Caco-2 (cell line): ENCODE results near the gene TSPAN18. TPM values are rescaled to one million over a fixed set of nuclear protein-coding genes. Genes with fewer than 3 reads are reported as not detected.
A peak's percentile ranks its signal among the peaks of the same experiment; 100 is the strongest.

Source experiments
- BruUV-seq: library from RNA; stranded (reverse); fragments of 400-500 nt; replicated peaks from 2 replicates; lab custom pipeline; 2021; lab: Mats Ljungman, UMichigan
- CTCF ChIA-PET: fragments of 300-600 bp; sonication (Branson Sonifier 250); formaldehyde crosslinking; loops from one replicate; lab custom pipeline; 2022; ENCODE audit warnings: antibody characterized with exemption; lab: Charles Lee
- POLR2A ChIA-PET: fragments of 300-600 bp; sonication (Branson Sonifier 250); formaldehyde crosslinking; loops from one replicate; lab custom pipeline; 2022; ENCODE audit warnings: antibody characterized with exemption; lab: Charles Lee
- DNase-seq, 2 experiments: peaks; one replicate each; pipeline versions ENCODE4 v3.0.0 to v3.0.0-alpha.2; 2020 to 2022
- H3K27me3 ChIP-seq: replicated peaks from 2 replicates; pipeline ENCODE4 v1.6.0; 2011; ENCODE audit warnings: low read length; ENCODE audit not compliant: control insufficient read depth, insufficient read depth
- H3K36me3 ChIP-seq: 2 replicates; pipeline ENCODE4 v1.5.1; 2011; ENCODE audit warnings: low read length; ENCODE audit not compliant: control insufficient read depth, insufficient read depth
- H3K4me1 ChIP-seq: fragments of 250-450 bp; sonication (Bioruptor Pico); 2 replicates; pipeline ENCODE4 v1.5.1; 2020; ENCODE audit warnings: mild to moderate bottlenecking
- H3K4me3 ChIP-seq: 2 replicates; pipeline ENCODE4 v1.5.1; 2011; ENCODE audit warnings: low read depth, mild to moderate bottlenecking, control low read depth, low read length
- H3K9me3 ChIP-seq: fragments of 250-450 bp; sonication (Bioruptor Pico); 2 replicates; pipeline ENCODE4 v1.5.1; 2020; ENCODE audit warnings: mild to moderate bottlenecking, moderate library complexity
- H3K27ac Mint-ChIP-seq: one replicate; pipeline ENCODE4 v1.8.0; 2022; ENCODE audit warnings: mixed read lengths; ENCODE audit not compliant: unreplicated experiment
- H3K27me3 Mint-ChIP-seq: one replicate; pipeline ENCODE4 v1.8.0; 2022; ENCODE audit warnings: mixed read lengths; ENCODE audit not compliant: insufficient read depth, unreplicated experiment
- H3K36me3 Mint-ChIP-seq: one replicate; pipeline ENCODE4 v1.8.0; 2022; ENCODE audit warnings: mild to moderate bottlenecking, mixed read lengths; ENCODE audit not compliant: insufficient read depth, unreplicated experiment
- H3K4me1 Mint-ChIP-seq: one replicate; pipeline ENCODE4 v1.8.0; 2022; ENCODE audit warnings: low read depth, mixed read lengths; ENCODE audit not compliant: unreplicated experiment
- H3K4me3 Mint-ChIP-seq: one replicate; pipeline ENCODE4 v1.8.0; 2022; ENCODE audit warnings: mild to moderate bottlenecking, moderate library complexity, mixed read lengths; ENCODE audit not compliant: unreplicated experiment
- H3K9me3 Mint-ChIP-seq: one replicate; pipeline ENCODE4 v1.8.0; 2022; ENCODE audit warnings: mixed read lengths; ENCODE audit not compliant: unreplicated experiment
- CTCF ChIP-seq, 2 experiments: fragments of 200-600 bp in 1 of 2; IDR thresholded peaks; 1 replicate in 1 of 2; 2 replicates in 1 of 2; pipeline versions ENCODE4 v1.5.1 to v1.8.0; 2011 to 2022; ENCODE audit warnings: antibody characterized with exemption in 1 of 2, control low read depth in 1 of 2, inconsistent platforms in 1 of 2, low read depth in 1 of 2, low read length in 1 of 2, mild to moderate bottlenecking in 1 of 2, moderate library complexity in 1 of 2; ENCODE audit not compliant: insufficient read depth in 1 of 2, severe bottlenecking in 1 of 2, unreplicated experiment in 1 of 2
- intact Hi-C: fragments of 100-400 bp; cut with micrococcal nuclease; formaldehyde crosslinking; loops from one replicate; pipeline ENCODE4 v1.10.0; 2022; ENCODE audit not compliant: unreplicated experiment
- total RNA-seq: library from RNA; stranded (reverse); gene quantifications from 2 replicates; pipeline ENCODE4 v1.2.3, GENCODE V29; 2022

The TSPAN18 gene
- total RNA-seq, 1 experiment from 2014 or later: 7.4 TPM

DNA sequence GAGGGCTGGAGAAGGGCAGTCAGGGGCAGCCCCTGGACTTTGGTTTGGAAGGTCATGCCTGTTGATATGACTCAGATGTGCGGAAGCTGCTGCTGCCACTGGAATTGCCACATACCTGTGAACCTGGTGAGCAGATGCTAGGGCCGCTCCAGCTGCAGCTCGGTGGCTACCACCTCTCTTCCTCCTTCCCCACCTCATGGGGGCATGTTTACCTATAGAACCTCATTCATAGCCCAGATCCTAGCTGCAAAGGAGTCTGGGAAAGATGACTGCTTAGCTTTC lies 17.5 kb upstream of the TSPAN18 start:
- peaks cover 24% of the 10 kb centered on the region for H3K4me1 ChIP-seq
- no peaks in the 10 kb centered on the region for H3K27me3 ChIP-seq
- Mint-ChIP-seq H3K36me3 (no peaks in the 10 kb centered on the region), H3K27ac (peak overlapping the region; percentile 73), H3K27me3 (no peaks in the 10 kb centered on the region), H3K4me3 (no peak overlapping the region), H3K9me3 (peaks cover 11% of the 10 kb centered on the region), H3K4me1 (peaks cover 22% of the 10 kb centered on the region)
- no TSS peak for BruUV-seq
- H3K4me3 ChIP-seq: no peak overlapping the region
- ChIA-PET CTCF (no interaction called here), POLR2A (no interaction called here)
- TF ChIP-seq CTCF (IDR thresholded peaks at IDR 0.05; ENCODE audit: insufficient read depth in 1 of 2, low read depth in 1 of 2, low read length in 1 of 2, severe bottlenecking in 1 of 2, unreplicated experiment in 1 of 2): no peak
- peaks cover 5% of the 10 kb centered on the region for H3K9me3 ChIP-seq
- H3K36me3 ChIP-seq: no peaks in the 10 kb centered on the region
- intact Hi-C loops: loop anchor here (1.0 kb wide), 1 partner anchor 12 kb away; no protein-coding TSS in a partner anchor
- peak; percentile 62 to 82 for DNase-seq

DNA sequence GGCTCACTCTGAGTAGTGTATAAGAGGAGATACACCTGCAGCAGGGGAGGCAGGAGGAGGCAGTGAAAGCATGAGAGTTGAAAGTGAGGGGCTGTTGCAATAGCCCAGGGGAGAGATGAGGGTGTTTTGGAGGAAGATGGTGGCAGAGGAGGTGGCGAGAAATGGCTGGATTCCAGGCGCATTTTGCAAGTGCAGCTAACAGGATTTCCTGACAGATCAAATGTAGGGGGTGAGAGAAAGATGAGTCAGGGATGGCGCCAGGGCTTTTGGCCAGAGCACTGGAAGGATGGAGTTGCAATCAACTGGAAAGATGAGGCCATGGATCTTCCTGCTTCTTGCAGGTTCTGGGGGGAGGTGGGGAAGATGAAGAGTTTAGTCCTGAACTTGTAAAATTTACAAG lies 16.8 kb upstream of the TSPAN18 start:
- Mint-ChIP-seq H3K4me3 (no peak overlapping the region), H3K9me3 (peaks cover 11% of the 10 kb centered on the region), H3K4me1 (peaks cover 22% of the 10 kb centered on the region), H3K36me3 (no peaks in the 10 kb centered on the region), H3K27me3 (no peaks in the 10 kb centered on the region), H3K27ac (no peak overlapping the region)
- no TSS peak for BruUV-seq
- ChIA-PET CTCF (interaction anchor here (0.6 kb wide), 1 partner anchor 54 kb away, joined by 5 read pairs; no protein-coding TSS in a partner anchor), POLR2A (no interaction called here)
- intact Hi-C loops: loop anchor here (1.0 kb wide), 1 partner anchor 11 kb away; no protein-coding TSS in a partner anchor
- Histone ChIP-seq H3K4me3 (no peak overlapping the region), H3K27me3 (no peaks in the 10 kb centered on the region), H3K4me1 (peaks cover 24% of the 10 kb centered on the region), H3K9me3 (peaks cover 5% of the 10 kb centered on the region), H3K36me3 (no peaks in the 10 kb centered on the region)
- TF ChIP-seq CTCF (IDR thresholded peaks at IDR 0.05; ENCODE audit: insufficient read depth in 1 of 2, low read depth in 1 of 2, low read length in 1 of 2, severe bottlenecking in 1 of 2, unreplicated experiment in 1 of 2): no peak
- no peak for DNase-seq

GRCh38 chr11:44711113-44711786 lies 15.5 kb upstream of the TSPAN18 start:
- peaks cover 32% of the 10 kb centered on the region for H3K4me1 ChIP-seq
- ChIA-PET CTCF (no interaction called here), POLR2A (no interaction called here)
- H3K9me3 ChIP-seq: peaks cover 5% of the 10 kb centered on the region
- no peak overlapping the region for H3K4me3 ChIP-seq
- TF ChIP-seq CTCF (IDR thresholded peaks at IDR 0.05; ENCODE audit: insufficient read depth in 1 of 2, low read depth in 1 of 2, low read length in 1 of 2, severe bottlenecking in 1 of 2, unreplicated experiment in 1 of 2): no peak
- no peaks in the 10 kb centered on the region for H3K36me3 ChIP-seq
- no peak overlapping the region for H3K27ac Mint-ChIP-seq
- H3K27me3 ChIP-seq: no peaks in the 10 kb centered on the region
- no peak overlapping the region for H3K4me3 Mint-ChIP-seq
- no peaks in the 10 kb centered on the region for H3K36me3 Mint-ChIP-seq
- H3K4me1 Mint-ChIP-seq: peaks cover 26% of the 10 kb centered on the region
- no TSS peak for BruUV-seq
- DNase-seq: no peak
- intact Hi-C loops: no loop called here
- H3K27me3 Mint-ChIP-seq: no peaks in the 10 kb centered on the region
- H3K9me3 Mint-ChIP-seq: peaks cover 11% of the 10 kb centered on the region
